OCI-LY7 (cell line): Measurements from ENCODE around the gene GRAMD1B. TPM values are rescaled to one million over a fixed set of nuclear protein-coding genes. Genes with fewer than 3 reads are reported as not detected.

Source experiments
- BruUV-seq: library from RNA; stranded (reverse); fragments of 400-500 nt; replicated peaks from 2 replicates; lab custom pipeline; 2021; lab: Mats Ljungman, UMichigan
- CTCF ChIA-PET: fragments of 300-600 bp; sonication (Branson Sonifier 250); formaldehyde crosslinking; loops from one replicate; lab custom pipeline; 2022; ENCODE audit warnings: antibody characterized with exemption; ENCODE audit not compliant: unreplicated experiment; lab: Charles Lee
- POLR2A ChIA-PET: fragments of 300-600 bp; sonication (Branson Sonifier 250); formaldehyde crosslinking; loops from one replicate; lab custom pipeline; 2022; ENCODE audit warnings: antibody characterized with exemption; lab: Charles Lee
- DNase-seq: peaks from one replicate; pipeline ENCODE4 v3.0.0-alpha.2; 2015; ENCODE audit warnings: low spot score
- H2AFZ ChIP-seq: fragments of 200-600 bp; sonication (generic), shearing (Covaris generic); 2 replicates; pipeline ENCODE4 v1.6.1; 2014; ENCODE audit warnings: mild to moderate bottlenecking, antibody characterized with exemption, low read length, moderate library complexity
- H3K27ac ChIP-seq: fragments of 200-600 bp; sonication (generic); 2 replicates; pipeline ENCODE4 v1.5.1; 2014; ENCODE audit warnings: mixed run types, low read depth, mild to moderate bottlenecking, moderate library complexity, low read length, inconsistent platforms; ENCODE audit not compliant: poor library complexity, severe bottlenecking
- H3K36me3 ChIP-seq: fragments of 200-600 bp; sonication (generic); 2 replicates; pipeline ENCODE4 v1.6.1; 2014; ENCODE audit warnings: mild to moderate bottlenecking, antibody characterized with exemption, low read length, moderate library complexity, mixed read lengths; ENCODE audit not compliant: insufficient read depth
- H3K4me1 ChIP-seq: fragments of 200-600 bp; sonication (generic); 2 replicates; pipeline ENCODE4 v1.5.1; 2014; ENCODE audit warnings: mild to moderate bottlenecking, low read length; ENCODE audit not compliant: insufficient read depth, poor library complexity, severe bottlenecking
- H3K4me2 ChIP-seq: fragments of 200-600 bp; sonication (generic); 2 replicates; pipeline ENCODE4 v1.6.1; 2014; ENCODE audit warnings: mild to moderate bottlenecking, low read length
- H3K4me3 ChIP-seq: fragments of 200-600 bp; sonication (generic); 2 replicates; pipeline ENCODE4 v1.5.1; 2014; ENCODE audit warnings: mild to moderate bottlenecking, low read depth, low read length; ENCODE audit not compliant: poor library complexity, severe bottlenecking
- H3K79me2 ChIP-seq: fragments of 200-600 bp; sonication (generic); 2 replicates; pipeline ENCODE4 v1.6.1; 2016; ENCODE audit warnings: low read depth, mild to moderate bottlenecking, low read length, moderate library complexity, mixed read lengths; ENCODE audit not compliant: insufficient read depth
- H3K9me2 ChIP-seq: fragments of 200-600 bp; sonication (generic); 2 replicates; pipeline ENCODE4 v1.6.1; 2016; ENCODE audit warnings: mild to moderate bottlenecking, low read length, mixed read lengths; ENCODE audit not compliant: insufficient read depth
- H3K9me3 ChIP-seq: fragments of 200-600 bp; sonication (generic); 2 replicates; pipeline ENCODE4 v1.6.1; 2014; ENCODE audit warnings: mild to moderate bottlenecking, mixed run types, low read length, mixed read lengths
- H4K20me1 ChIP-seq: fragments of 200-600 bp; sonication (generic); 2 replicates; pipeline ENCODE4 v1.6.1; 2014; ENCODE audit warnings: mild to moderate bottlenecking, antibody characterized with exemption, low read length, moderate library complexity, mixed read lengths; ENCODE audit not compliant: insufficient read depth
- EZH2phosphoT487 ChIP-seq: fragments of 200-600 bp; sonication (generic); IDR thresholded peaks from 2 replicates; pipeline ENCODE4 v1.6.1; 2018; ENCODE audit warnings: low read depth, borderline replicate concordance, mild to moderate bottlenecking, mixed run types, antibody characterized with exemption, low read length, moderate library complexity, mixed read lengths
- intact Hi-C: fragments of 100-400 bp; cut with micrococcal nuclease; formaldehyde crosslinking; loops from one replicate; pipeline ENCODE4 v1.10.0; 2022; ENCODE audit not compliant: unreplicated experiment
- total RNA-seq, 2 experiments: library from RNA; depleted of rRNA in 1 of 2; stranded (reverse); fragments of >200 nt in 1 of 2; shearing (Covaris generic) in 1 of 2; gene quantifications; 2 replicates each; pipeline ENCODE4 v1.2.3, GENCODE V29; 2014 to 2022
- TF ChIP-seq, protein P1 (sequence below): fragments of 200-600 bp; sonication (generic); conservative IDR thresholded peaks from 2 replicates; pipeline ENCODE4 v1.5.1; 2014; ENCODE audit warnings: mild to moderate bottlenecking, antibody characterized with exemption, low read length, moderate library complexity, mixed read lengths

The GRAMD1B gene
- total RNA-seq, 2 experiments from 2014 or later = 0.16 TPM; not detected in 1

DNA sequence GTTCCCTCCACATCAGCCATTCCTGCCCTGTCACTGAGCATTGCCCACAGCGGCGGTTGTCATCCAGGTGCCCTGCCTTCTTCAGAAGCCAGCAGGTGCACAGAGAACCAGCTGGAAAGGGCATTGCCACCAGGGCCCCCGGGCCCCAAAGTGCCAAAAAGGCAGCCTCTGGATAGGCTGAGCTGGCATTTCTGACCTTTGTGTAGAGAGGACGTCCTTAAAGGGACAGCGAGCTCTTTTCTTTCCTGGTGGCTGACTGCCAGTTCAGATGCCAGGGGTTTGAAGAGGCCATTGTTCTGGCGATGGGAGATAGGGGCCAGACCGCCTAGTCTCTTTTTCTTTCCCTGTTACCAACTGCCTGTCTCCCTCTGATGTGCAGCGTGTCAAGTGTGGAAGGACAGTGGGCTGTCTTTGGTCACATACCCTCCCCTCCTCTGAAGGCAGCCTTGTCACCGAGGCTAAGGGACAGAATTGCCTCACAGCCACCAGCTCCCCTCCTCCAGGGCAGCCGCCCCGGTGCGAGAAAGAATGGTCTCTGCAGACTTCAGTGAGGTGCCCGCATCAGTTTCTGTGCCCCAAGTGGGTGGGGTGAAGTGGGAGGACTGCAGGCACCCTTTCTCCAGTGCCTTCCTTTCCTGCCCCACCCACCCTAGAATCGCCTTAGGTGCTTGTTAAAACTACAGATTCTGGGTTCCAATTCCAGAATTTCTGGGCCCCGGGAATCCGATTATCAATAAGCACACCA is 114.7 kb downstream of the GRAMD1B start:
- H2AFZ ChIP-seq = no peak overlapping the region
- ChIA-PET POLR2A (no interaction called here), CTCF (no interaction called here)
- H3K9me2 ChIP-seq = no peaks in the 10 kb centered on the region
- no peaks in the 10 kb centered on the region for H3K9me3 ChIP-seq
- no peak overlapping the region for H3K4me3 ChIP-seq
- H3K79me2 ChIP-seq = no peaks in the 10 kb centered on the region
- DNase-seq = no peak
- intact Hi-C loops = no loop called here
- H3K4me2 ChIP-seq = no peak overlapping the region
- no peaks in the 10 kb centered on the region for H3K36me3 ChIP-seq
- no peak overlapping the region for H3K27ac ChIP-seq
- H4K20me1 ChIP-seq = no peaks in the 10 kb centered on the region
- TF ChIP-seq, protein P1, sequence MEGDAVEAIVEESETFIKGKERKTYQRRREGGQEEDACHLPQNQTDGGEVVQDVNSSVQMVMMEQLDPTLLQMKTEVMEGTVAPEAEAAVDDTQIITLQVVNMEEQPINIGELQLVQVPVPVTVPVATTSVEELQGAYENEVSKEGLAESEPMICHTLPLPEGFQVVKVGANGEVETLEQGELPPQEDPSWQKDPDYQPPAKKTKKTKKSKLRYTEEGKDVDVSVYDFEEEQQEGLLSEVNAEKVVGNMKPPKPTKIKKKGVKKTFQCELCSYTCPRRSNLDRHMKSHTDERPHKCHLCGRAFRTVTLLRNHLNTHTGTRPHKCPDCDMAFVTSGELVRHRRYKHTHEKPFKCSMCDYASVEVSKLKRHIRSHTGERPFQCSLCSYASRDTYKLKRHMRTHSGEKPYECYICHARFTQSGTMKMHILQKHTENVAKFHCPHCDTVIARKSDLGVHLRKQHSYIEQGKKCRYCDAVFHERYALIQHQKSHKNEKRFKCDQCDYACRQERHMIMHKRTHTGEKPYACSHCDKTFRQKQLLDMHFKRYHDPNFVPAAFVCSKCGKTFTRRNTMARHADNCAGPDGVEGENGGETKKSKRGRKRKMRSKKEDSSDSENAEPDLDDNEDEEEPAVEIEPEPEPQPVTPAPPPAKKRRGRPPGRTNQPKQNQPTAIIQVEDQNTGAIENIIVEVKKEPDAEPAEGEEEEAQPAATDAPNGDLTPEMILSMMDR = no peak
- no peak for TF ChIP-seq EZH2phosphoT487
- no TSS peak for BruUV-seq
- no peaks in the 10 kb centered on the region for H3K4me1 ChIP-seq

DNA sequence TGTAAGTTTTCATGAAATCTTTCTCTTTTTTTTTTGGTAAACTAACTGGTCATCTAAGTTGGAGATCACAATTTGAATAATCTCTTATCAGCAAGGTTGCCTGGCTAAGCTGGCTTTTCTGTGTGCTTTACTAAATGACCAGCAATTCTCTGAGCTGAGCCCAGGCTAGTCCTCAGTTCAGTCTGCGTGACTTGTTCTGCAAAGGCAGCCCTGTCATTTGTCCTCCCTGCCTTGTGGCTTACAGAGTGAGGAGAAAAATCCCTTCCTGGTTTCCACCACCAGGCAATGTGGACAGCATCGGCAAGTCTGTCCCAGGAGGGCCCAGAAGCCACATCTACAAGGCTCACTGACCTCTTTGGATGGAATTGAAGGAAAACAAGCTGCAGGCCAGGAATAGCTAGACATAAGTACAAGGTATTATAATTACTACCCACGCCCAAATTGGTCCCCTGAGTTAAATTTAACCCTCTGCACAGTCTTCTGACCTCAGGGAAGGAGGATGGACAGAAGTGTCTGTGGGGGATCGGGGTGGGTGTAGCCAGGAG is 115.7 kb downstream of the GRAMD1B start:
- Histone ChIP-seq H3K79me2 (no peaks in the 10 kb centered on the region), H3K9me3 (no peaks in the 10 kb centered on the region), H3K27ac (no peak overlapping the region), H3K4me1 (no peaks in the 10 kb centered on the region), H3K36me3 (no peaks in the 10 kb centered on the region), H4K20me1 (no peaks in the 10 kb centered on the region), H3K4me3 (no peak overlapping the region), H3K9me2 (no peaks in the 10 kb centered on the region), H3K4me2 (no peak overlapping the region), H2AFZ (no peak overlapping the region)
- CTCF ChIA-PET = no interaction called here
- TF ChIP-seq, protein P1 = no peak
- no peak for TF ChIP-seq EZH2phosphoT487
- no peak for DNase-seq
- no TSS peak for BruUV-seq
- POLR2A ChIA-PET = interaction anchor here (0.6 kb wide), 1 partner anchor 679 kb away, joined by 4 read pairs; no protein-coding TSS in a partner anchor
- intact Hi-C loops = no loop called here

DNA sequence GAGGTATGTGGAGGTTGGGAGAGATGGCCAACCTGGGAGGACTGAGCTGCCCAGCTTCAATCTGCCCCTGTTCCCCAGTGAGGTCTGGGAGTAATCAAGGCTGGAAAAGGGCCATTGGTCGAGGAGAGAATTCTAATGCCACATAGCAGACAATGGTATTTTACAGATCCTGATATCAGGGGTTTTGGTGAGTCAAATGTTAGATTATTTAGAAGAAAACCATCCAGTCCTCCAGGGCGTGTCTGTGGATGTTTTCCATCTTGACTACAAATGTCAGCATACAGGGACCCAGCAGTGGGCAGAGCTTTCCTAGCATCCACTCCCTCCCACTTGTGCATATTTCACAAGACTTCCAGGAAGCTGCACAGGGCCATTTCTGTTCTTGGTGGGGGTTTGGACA is 116.4 kb downstream of the GRAMD1B start:
- no TSS peak for BruUV-seq
- H3K27ac ChIP-seq = no peak overlapping the region
- H2AFZ ChIP-seq = no peak overlapping the region
- ChIA-PET POLR2A (interaction anchor here (0.6 kb wide), 1 partner anchor 680 kb away, joined by 4 read pairs; no protein-coding TSS in a partner anchor), CTCF (no interaction called here)
- H3K4me3 ChIP-seq = no peak overlapping the region
- H3K4me2 ChIP-seq = no peak overlapping the region
- no peaks in the 10 kb centered on the region for H4K20me1 ChIP-seq
- H3K36me3 ChIP-seq = no peaks in the 10 kb centered on the region
- no peak for TF ChIP-seq EZH2phosphoT487
- TF ChIP-seq, protein P1 = no peak
- no peaks in the 10 kb centered on the region for H3K4me1 ChIP-seq
- H3K9me3 ChIP-seq = no peaks in the 10 kb centered on the region
- no peaks in the 10 kb centered on the region for H3K79me2 ChIP-seq
- no peaks in the 10 kb centered on the region for H3K9me2 ChIP-seq
- intact Hi-C loops = no loop called here
- DNase-seq = no peak
